H1 (cell line): Measurements from ENCODE around the gene NT5E. TPM values are rescaled to one million over a fixed set of nuclear protein-coding genes. Genes with fewer than 3 reads are reported as not detected.

Source experiments
- CTCF ChIA-PET: fragments of 300-600 bp; sonication (Branson Sonifier 250); formaldehyde crosslinking; loops from one replicate; lab custom pipeline; 2021; ENCODE audit not compliant: partially characterized antibody; lab: Charles Lee
- POLR2A ChIA-PET: fragments of 300-600 bp; sonication (Branson Sonifier 250); formaldehyde crosslinking; loops from one replicate; lab custom pipeline; 2021; ENCODE audit warnings: inconsistent platforms; ENCODE audit not compliant: partially characterized antibody; lab: Charles Lee
- DNase-seq, 2 experiments: peaks; one replicate each; pipeline versions ENCODE4 v3.0.0 to v3.0.0-alpha.2; 2010 to 2022; ENCODE audit warnings: low spot score in 2 of 2, low read depth in 1 of 2, mixed read lengths in 1 of 2
- FAIRE-seq: peaks from 2 replicates; lab custom pipeline; 2011; peaks lifted over from hg19 to GRCh38; lab: Jason Lieb, UNC
- H2AFZ ChIP-seq: 2 replicates; pipeline ENCODE4 v1.8.1; 2012; ENCODE audit warnings: low read length, inconsistent platforms
- H2AK5ac ChIP-seq: 2 replicates; pipeline ENCODE4 v1.6.1; 2013; ENCODE audit warnings: low read depth, low read length
- H2BK120ac ChIP-seq: replicated peaks from 2 replicates; pipeline ENCODE3; 2013; ENCODE audit warnings: low read depth, low read length, inconsistent platforms
- H2BK12ac ChIP-seq: 2 replicates; pipeline ENCODE4 v1.6.1; 2013; ENCODE audit warnings: low read depth, low read length
- H2BK15ac ChIP-seq: 2 replicates; pipeline ENCODE4 v1.6.1; 2013; ENCODE audit warnings: low read length
- H2BK20ac ChIP-seq: 2 replicates; pipeline ENCODE4 v1.6.1; 2013; ENCODE audit warnings: low read length
- H2BK5ac ChIP-seq: 2 replicates; pipeline ENCODE4 v1.6.1; 2013; ENCODE audit warnings: low read depth, low read length
- H3K14ac ChIP-seq: 2 replicates; pipeline ENCODE4 v1.6.1; 2013; ENCODE audit warnings: inconsistent platforms; ENCODE audit not compliant: insufficient read length
- H3K18ac ChIP-seq: 2 replicates; pipeline ENCODE4 v1.6.1; 2013; ENCODE audit warnings: low read length; ENCODE audit errors: extremely low read depth
- H3K23ac ChIP-seq: 2 replicates; pipeline ENCODE4 v1.6.1; 2013; ENCODE audit warnings: inconsistent platforms; ENCODE audit not compliant: insufficient read length
- H3K23me2 ChIP-seq: 2 replicates; pipeline ENCODE4 v1.6.1; 2013; ENCODE audit warnings: low read depth, low read length
- H3K27ac ChIP-seq: 2 replicates; pipeline ENCODE4 v1.6.1; 2011; ENCODE audit warnings: low read depth, low read length, inconsistent platforms
- H3K27me3 ChIP-seq, 4 experiments: replicated peaks in 1 of 4; 1 replicate in 1 of 4; 2 replicates in 3 of 4; pipeline versions ENCODE4 v1.6.1 to v1.8.1; 2011 to 2013; ENCODE audit warnings: low read length in 3 of 4, mild to moderate bottlenecking in 3 of 4, inconsistent platforms in 2 of 4, mixed read lengths in 2 of 4, moderate library complexity in 1 of 4; ENCODE audit not compliant: control insufficient read depth in 3 of 4, insufficient read depth in 3 of 4; ENCODE audit errors: extremely low read depth in 1 of 4
- H3K36me3 ChIP-seq, 4 experiments: 2 replicates each; pipeline versions ENCODE4 v1.6.1 to v1.8.1; 2011 to 2013; ENCODE audit warnings: mild to moderate bottlenecking in 4 of 4, low read length in 3 of 4, moderate library complexity in 2 of 4, control low read depth in 1 of 4, inconsistent platforms in 1 of 4; ENCODE audit not compliant: insufficient read depth in 4 of 4, control insufficient read depth in 2 of 4
- H3K4ac ChIP-seq: replicated peaks from 2 replicates; pipeline ENCODE3; 2013; ENCODE audit warnings: low read length, low read depth, mixed read lengths, inconsistent platforms; ENCODE audit not compliant: insufficient read length
- H3K4me1 ChIP-seq, 4 experiments: replicated peaks in 1 of 4; 1 replicate in 1 of 4; 2 replicates in 3 of 4; pipeline versions ENCODE4 v1.6.1 to v1.8.1; 2011 to 2013; ENCODE audit warnings: low read length in 3 of 4, inconsistent platforms in 2 of 4, mixed read lengths in 1 of 4; ENCODE audit not compliant: insufficient read depth in 4 of 4, control insufficient read depth in 3 of 4
- H3K4me2 ChIP-seq, 2 experiments: 2 replicates each; pipeline versions ENCODE4 v1.6.1 to v1.8.1; 2011 to 2013; ENCODE audit warnings: low read depth in 2 of 2, low read length in 2 of 2, control low read depth in 1 of 2, inconsistent platforms in 1 of 2, mild to moderate bottlenecking in 1 of 2; ENCODE audit not compliant: insufficient read depth in 1 of 2
- H3K4me3 ChIP-seq, 4 experiments: fragments of 200-600, 300-600 bp in 1 of 4; sonication (generic), shearing (Covaris generic), sonication (Bioruptor Twin) in 1 of 4; 2 replicates each; pipeline versions ENCODE4 v1.5.1 to v1.8.1; 2011 to 2016; ENCODE audit warnings: low read length in 4 of 4, low read depth in 3 of 4, control low read depth in 2 of 4, inconsistent platforms in 2 of 4, mild to moderate bottlenecking in 2 of 4, mixed read lengths in 1 of 4, moderate library complexity in 1 of 4; ENCODE audit not compliant: insufficient read depth in 2 of 4; ENCODE audit errors: extremely low read depth in 1 of 4
- H3K56ac ChIP-seq: replicated peaks from 2 replicates; pipeline ENCODE3; 2013; ENCODE audit warnings: low read depth, mild to moderate bottlenecking, mixed read lengths, low read length, inconsistent platforms; ENCODE audit not compliant: insufficient read length
- H3K79me1 ChIP-seq: 2 replicates; pipeline ENCODE4 v1.6.1; 2013; ENCODE audit warnings: low read depth, low read length, control low read depth
- H3K79me2 ChIP-seq, 2 experiments: 2 replicates each; pipeline versions ENCODE4 v1.6.1 to v1.8.1; 2012 to 2013; ENCODE audit warnings: low read length in 2 of 2, mild to moderate bottlenecking in 2 of 2, inconsistent platforms in 1 of 2; ENCODE audit not compliant: insufficient read depth in 2 of 2, control insufficient read depth in 1 of 2
- H3K9ac ChIP-seq, 4 experiments: replicated peaks in 1 of 4; 1 replicate in 1 of 4; 2 replicates in 3 of 4; pipeline versions ENCODE4 v1.6.1 to v1.8.1; 2011 to 2013; ENCODE audit warnings: low read depth in 3 of 4, low read length in 3 of 4, control low read depth in 2 of 4, mild to moderate bottlenecking in 2 of 4, moderate library complexity in 2 of 4, inconsistent platforms in 1 of 4; ENCODE audit errors: extremely low read depth in 1 of 4
- H3K9me3 ChIP-seq, 2 experiments: 2 replicates each; pipeline versions ENCODE4 v1.6.1 to v1.8.1; 2012 to 2013; ENCODE audit warnings: mild to moderate bottlenecking in 2 of 2, moderate library complexity in 2 of 2, control low read depth in 1 of 2, inconsistent platforms in 1 of 2, low read depth in 1 of 2, low read length in 1 of 2, mixed read lengths in 1 of 2; ENCODE audit not compliant: insufficient read depth in 2 of 2
- H4K20me1 ChIP-seq, 2 experiments: replicated peaks in 1 of 2; 2 replicates each; pipeline versions ENCODE3 to v1.8.1; 2011 to 2013; ENCODE audit warnings: inconsistent platforms in 2 of 2, low read length in 2 of 2, mild to moderate bottlenecking in 1 of 2; ENCODE audit not compliant: insufficient read depth in 2 of 2, control insufficient read depth in 1 of 2
- H4K5ac ChIP-seq: 2 replicates; pipeline ENCODE4 v1.6.1; 2013; ENCODE audit warnings: low read length, low read depth, mixed read lengths, inconsistent platforms; ENCODE audit not compliant: insufficient read length
- H4K8ac ChIP-seq: 2 replicates; pipeline ENCODE4 v1.8.0; 2013; ENCODE audit warnings: mild to moderate bottlenecking, moderate library complexity, low read length, inconsistent platforms; ENCODE audit not compliant: insufficient read depth; ENCODE audit errors: extremely low read depth
- H4K91ac ChIP-seq: replicated peaks from 2 replicates; pipeline ENCODE3; 2013; ENCODE audit warnings: low read length, mixed read lengths, inconsistent platforms; ENCODE audit not compliant: insufficient read length
- GABPA ChIP-seq: IDR thresholded peaks from 2 replicates; pipeline ENCODE4 v1.6.1; 2011; ENCODE audit warnings: mild to moderate bottlenecking, low read length, moderate library complexity, borderline replicate concordance; ENCODE audit not compliant: insufficient read depth
- KDM5A ChIP-seq: fragments of 200-600 bp; IDR thresholded peaks from 2 replicates; pipeline ENCODE4 v1.7.1; 2012; ENCODE audit warnings: mild to moderate bottlenecking, low read length, inconsistent platforms, mixed read lengths
- POU5F1 ChIP-seq: IDR thresholded peaks from 2 replicates; pipeline ENCODE4 v1.6.1; 2011; ENCODE audit warnings: low read depth, mild to moderate bottlenecking, low read length, moderate library complexity
- RBBP5 ChIP-seq: IDR thresholded peaks from 2 replicates; pipeline ENCODE4 v1.7.1; 2012; ENCODE audit warnings: low read depth, mild to moderate bottlenecking, inconsistent platforms, low read length, moderate library complexity, borderline replicate concordance
- SAP30 ChIP-seq: fragments of 300-600 bp; sonication (generic); IDR thresholded peaks from 2 replicates; pipeline ENCODE4 v1.7.1; 2012; ENCODE audit warnings: low read length, moderate library complexity, mild to moderate bottlenecking, inconsistent platforms; ENCODE audit not compliant: insufficient read depth, insufficient replicate concordance
- SIRT6 ChIP-seq: IDR thresholded peaks from one replicate; pipeline ENCODE4 v1.7.1; 2012; ENCODE audit warnings: low read length, inconsistent platforms
- TAF1 ChIP-seq: IDR thresholded peaks from 2 replicates; pipeline ENCODE4 v1.6.1; 2011; ENCODE audit warnings: mild to moderate bottlenecking, low read depth, low read length
- TBP ChIP-seq: IDR thresholded peaks from 2 replicates; pipeline ENCODE4 v1.6.1; 2011; ENCODE audit warnings: low read depth, low read length, improper control_type of control experiment
- ZNF274 ChIP-seq: IDR thresholded peaks from 2 replicates; pipeline ENCODE4 v1.7.0; 2012; ENCODE audit warnings: low read length, borderline replicate concordance; ENCODE audit errors: extremely low read depth
- WGBS, 2 experiments: shearing (Covaris generic) in 1 of 2; methylation state at CpG; one replicate each; pipeline versions ENCODE4 v1.1.6 to v1.1.7; 2013 to 2015; ENCODE audit warnings: low lambda C conversion rate in 2 of 2, mixed read lengths in 2 of 2, inconsistent platforms in 1 of 2, low coverage in 1 of 2, missing lambda C conversion rate in 1 of 2; ENCODE audit not compliant: insufficient replicate concordance in 2 of 2, insufficient coverage in 1 of 2, insufficient read length in 1 of 2; ENCODE audit errors: extremely low coverage in 1 of 2, missing lambda C conversion rate in 1 of 2; 5-methylcytosine and 5-hydroxymethylcytosine counted together
- polyA plus RNA-seq, 7 experiments: library from polyadenylated mRNA; depleted of rRNA in 3 of 7; stranded (reverse) in 5 of 7; unstranded in 2 of 7; fragments of >200 nt in 5 of 7; fragments of 200-250 nt in 2 of 7; gene quantifications; 1 replicate in 5 of 7; 2 replicates in 1 of 7; 4 replicates in 1 of 7; pipeline versions ENCODE4 v1.2.1 to v1.2.3, GENCODE V29; 2011 to 2013; ENCODE audit warnings: missing spikeins in 2 of 7, mixed read lengths in 2 of 7
- total RNA-seq: library from RNA; stranded (reverse); fragmentation: NEBNext Ultra II Directional; extraction: Animal tissue kit (Norgen Biotek cat#: 25700); gene quantifications from 2 replicates; pipeline ENCODE4 v1.2.1, GENCODE V29; 2021
- TF ChIP-seq, protein P1 (sequence below), 3 experiments: IDR thresholded peaks; 1 replicate in 2 of 3; 2 replicates in 1 of 3; pipeline versions ENCODE4 v1.5.1 to v1.6.1; 2011; ENCODE audit warnings: low read length in 3 of 3, mild to moderate bottlenecking in 3 of 3, inconsistent platforms in 2 of 3, low read depth in 1 of 3, moderate library complexity in 1 of 3; ENCODE audit not compliant: insufficient read depth in 1 of 3; ENCODE audit errors: control extremely low read depth in 1 of 3

NT5E gene
- total and polyA plus RNA-seq, 2 of the 8 experiments (the other 6 are each of a cell fraction or from before 2014, with no cell fraction given): 0.74 to 1.5 TPM

DNA sequence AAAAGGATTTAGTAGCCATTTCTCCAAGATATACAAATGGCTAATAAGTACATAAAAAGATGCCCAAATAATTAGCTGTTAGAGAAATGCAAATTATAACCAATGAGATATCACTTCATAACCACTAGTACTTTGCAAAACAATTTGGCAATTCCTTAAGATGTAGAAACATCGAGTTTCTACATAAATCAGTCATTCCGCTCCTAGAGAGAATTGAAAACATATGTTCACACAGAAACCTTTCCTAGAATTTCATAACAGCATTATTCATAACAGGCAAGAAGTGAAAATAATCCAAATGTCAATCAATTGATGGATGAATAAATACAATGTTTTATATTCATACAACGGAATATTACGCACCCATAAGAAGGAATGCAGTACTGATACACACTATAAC is 20.5 kb upstream of the NT5E start:
- H2BK12ac ChIP-seq: no peak overlapping the region
- H3K36me3 ChIP-seq: no peaks in the 10 kb centered on the region
- no peak overlapping the region for H3K23ac ChIP-seq
- H3K4ac ChIP-seq: no peak overlapping the region
- peaks cover 0 to 3% of the 10 kb centered on the region in 2 experiments; a peak in 2 of 4 replicates for H3K9me3 ChIP-seq
- H3K4me1 ChIP-seq: no peaks in the 10 kb centered on the region
- no peaks in the 10 kb centered on the region for H3K79me2 ChIP-seq
- no peak overlapping the region for H3K18ac ChIP-seq
- CTCF ChIA-PET: no interaction called here
- no peak overlapping the region for H3K56ac ChIP-seq
- no peak overlapping the region for H2BK20ac ChIP-seq
- H3K4me2 ChIP-seq: no peak overlapping the region
- no peaks in the 10 kb centered on the region for H3K27me3 ChIP-seq
- no peak overlapping the region for H2BK15ac ChIP-seq
- no peak overlapping the region for H3K27ac ChIP-seq
- no peaks in the 10 kb centered on the region for H3K23me2 ChIP-seq
- TF ChIP-seq SIRT6 (no peak), TAF1 (no peak), POU5F1 (no peak), ZNF274 (no peak), GABPA (no peak), KDM5A (no peak), RBBP5 (no peak), TBP (no peak), SAP30 (no peak)
- TF ChIP-seq, protein P1, sequence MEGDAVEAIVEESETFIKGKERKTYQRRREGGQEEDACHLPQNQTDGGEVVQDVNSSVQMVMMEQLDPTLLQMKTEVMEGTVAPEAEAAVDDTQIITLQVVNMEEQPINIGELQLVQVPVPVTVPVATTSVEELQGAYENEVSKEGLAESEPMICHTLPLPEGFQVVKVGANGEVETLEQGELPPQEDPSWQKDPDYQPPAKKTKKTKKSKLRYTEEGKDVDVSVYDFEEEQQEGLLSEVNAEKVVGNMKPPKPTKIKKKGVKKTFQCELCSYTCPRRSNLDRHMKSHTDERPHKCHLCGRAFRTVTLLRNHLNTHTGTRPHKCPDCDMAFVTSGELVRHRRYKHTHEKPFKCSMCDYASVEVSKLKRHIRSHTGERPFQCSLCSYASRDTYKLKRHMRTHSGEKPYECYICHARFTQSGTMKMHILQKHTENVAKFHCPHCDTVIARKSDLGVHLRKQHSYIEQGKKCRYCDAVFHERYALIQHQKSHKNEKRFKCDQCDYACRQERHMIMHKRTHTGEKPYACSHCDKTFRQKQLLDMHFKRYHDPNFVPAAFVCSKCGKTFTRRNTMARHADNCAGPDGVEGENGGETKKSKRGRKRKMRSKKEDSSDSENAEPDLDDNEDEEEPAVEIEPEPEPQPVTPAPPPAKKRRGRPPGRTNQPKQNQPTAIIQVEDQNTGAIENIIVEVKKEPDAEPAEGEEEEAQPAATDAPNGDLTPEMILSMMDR (IDR thresholded peaks at IDR 0.05; ENCODE audit: control extremely low read depth in 1 of 3, insufficient read depth in 1 of 3, low read depth in 1 of 3, low read length in 3 of 3): no peak
- TF ChIP-seq, all 59 proteins: peak for 0
- WGBS, 2 experiments: 93% methylated on average over 4 of the region's 4 CpGs; no CpG with 5 or more reads in 1 of the 2 experiments
- H4K8ac ChIP-seq: no peak overlapping the region
- DNase-seq (no peak), FAIRE-seq (no peak)
- no peak overlapping the region for H2BK120ac ChIP-seq
- no peak overlapping the region for H4K5ac ChIP-seq
- POLR2A ChIA-PET: no interaction called here
- no peak overlapping the region for H3K14ac ChIP-seq
- H4K91ac ChIP-seq: no peak overlapping the region
- no peak overlapping the region for H2AFZ ChIP-seq
- H3K79me1 ChIP-seq: no peaks in the 10 kb centered on the region
- no peak overlapping the region for H3K9ac ChIP-seq
- no peak overlapping the region for H2AK5ac ChIP-seq
- no peak overlapping the region for H3K4me3 ChIP-seq
- no peaks in the 10 kb centered on the region for H4K20me1 ChIP-seq
- H2BK5ac ChIP-seq: no peak overlapping the region
